Liver (tissue), 9 donors: ENCODE data around the gene SEC62. TPM values are rescaled to one million over a fixed set of nuclear protein-coding genes. Genes with fewer than 3 reads are reported as not detected.

Experiments used
- DNase-seq: peaks from one replicate; pipeline ENCODE4 v3.0.0-alpha.2; 2017; ENCODE audit warnings: low spot score
- H3K27ac ChIP-seq, 2 donors: one replicate each; pipeline ENCODE4 v1.7.0; 2013; ENCODE audit warnings: inconsistent platforms in 2 of 2, low read length in 2 of 2, control low read depth in 1 of 2, low read depth in 1 of 2, mild to moderate bottlenecking in 1 of 2
- H3K27me3 ChIP-seq, 4 donors: one replicate each; pipeline versions ENCODE4 v1.6.1 to v1.7.0; 2013; ENCODE audit warnings: low read length in 3 of 4, inconsistent platforms in 1 of 4, mild to moderate bottlenecking in 1 of 4, moderate library complexity in 1 of 4; ENCODE audit not compliant: control insufficient read depth in 4 of 4, insufficient read depth in 4 of 4
- H3K36me3 ChIP-seq, 4 donors: one replicate each; pipeline versions ENCODE4 v1.6.1 to v1.7.0; 2013; ENCODE audit warnings: low read length in 3 of 4, mild to moderate bottlenecking in 3 of 4, low read depth in 1 of 4, moderate library complexity in 1 of 4; ENCODE audit not compliant: control insufficient read depth in 4 of 4, insufficient read depth in 3 of 4
- H3K4me1 ChIP-seq, 4 donors: one replicate each; pipeline versions ENCODE4 v1.6.1 to v1.7.0; 2013; ENCODE audit warnings: low read length in 3 of 4, mild to moderate bottlenecking in 3 of 4, moderate library complexity in 1 of 4; ENCODE audit not compliant: control insufficient read depth in 4 of 4, insufficient read depth in 4 of 4
- H3K4me3 ChIP-seq, 3 donors: one replicate each; pipeline versions ENCODE4 v1.6.1 to v1.7.0; 2013; ENCODE audit warnings: low read length in 3 of 3, control low read depth in 1 of 3, low read depth in 1 of 3, mild to moderate bottlenecking in 1 of 3
- H3K9ac ChIP-seq, 2 donors: one replicate each; pipeline ENCODE4 v1.7.0; 2013; ENCODE audit warnings: low read length in 2 of 2, mild to moderate bottlenecking in 2 of 2, moderate library complexity in 2 of 2, control low read depth in 1 of 2, low read depth in 1 of 2
- H3K9me3 ChIP-seq, 4 donors: one replicate each; pipeline versions ENCODE4 v1.6.1 to v1.7.0; 2013; ENCODE audit warnings: low read length in 3 of 4; ENCODE audit not compliant: control insufficient read depth in 4 of 4
- CTCF ChIP-seq: fragments of 150-350 bp; IDR thresholded peaks from 2 replicates; pipeline ENCODE4 v1.5.1; 2017; ENCODE audit warnings: improper control_type of control experiment, low read depth, low read length; ENCODE audit not compliant: missing input control
- EGR1 ChIP-seq, 2 donors: IDR thresholded peaks; 2 replicates each; pipeline ENCODE4 v1.6.1; 2016 to 2018; ENCODE audit warnings: antibody characterized with exemption in 2 of 2, low read depth in 2 of 2
- FOXA1 ChIP-seq: IDR thresholded peaks from 2 replicates; pipeline ENCODE4 v1.6.1; 2016; ENCODE audit warnings: antibody characterized with exemption
- FOXA2 ChIP-seq: IDR thresholded peaks from 2 replicates; pipeline ENCODE4 v1.6.1; 2016; ENCODE audit warnings: antibody characterized with exemption
- GABPA ChIP-seq, 2 donors: IDR thresholded peaks in 1 of 2; conservative IDR thresholded peaks in 1 of 2; 2 replicates each; pipeline ENCODE4 v1.6.1; 2016; ENCODE audit warnings: antibody characterized with exemption in 2 of 2, mild to moderate bottlenecking in 1 of 2, moderate library complexity in 1 of 2
- HNF4A ChIP-seq, 2 donors: conservative IDR thresholded peaks; 2 replicates each; pipeline ENCODE4 v1.6.1; 2016; ENCODE audit warnings: antibody characterized with exemption in 2 of 2, mild to moderate bottlenecking in 2 of 2
- HNF4G ChIP-seq: IDR thresholded peaks from 2 replicates; pipeline ENCODE4 v1.6.1; 2016; ENCODE audit warnings: antibody characterized with exemption
- JUND ChIP-seq, 2 donors: IDR thresholded peaks; 2 replicates each; pipeline ENCODE4 v1.6.1; 2016; ENCODE audit warnings: antibody characterized with exemption in 2 of 2
- RAD21 ChIP-seq, 2 donors: IDR thresholded peaks; 2 replicates each; pipeline ENCODE4 v1.6.1; 2016; ENCODE audit warnings: antibody characterized with exemption in 2 of 2, mild to moderate bottlenecking in 2 of 2
- REST ChIP-seq: IDR thresholded peaks from 2 replicates; pipeline ENCODE4 v1.6.1; 2016; ENCODE audit warnings: antibody characterized with exemption, mild to moderate bottlenecking
- RXRA ChIP-seq, 2 donors: IDR thresholded peaks; 2 replicates each; pipeline ENCODE4 v1.6.1; 2017 to 2018; ENCODE audit warnings: antibody characterized with exemption in 2 of 2, mild to moderate bottlenecking in 1 of 2
- TAF1 ChIP-seq: conservative IDR thresholded peaks from 2 replicates; pipeline ENCODE4 v1.6.1; 2016; ENCODE audit warnings: antibody characterized with exemption, mild to moderate bottlenecking
- YY1 ChIP-seq: IDR thresholded peaks from 2 replicates; pipeline ENCODE4 v1.6.1; 2016; ENCODE audit warnings: antibody characterized with exemption, mild to moderate bottlenecking
- WGBS: extraction: QIAGEN DNeasy Blood & Tissue Kit; methylation state at CpG from one replicate; pipeline ENCODE4 v1.1.7; 2013; 5-methylcytosine and 5-hydroxymethylcytosine counted together
- polyA plus RNA-seq, 2 donors: library from polyadenylated mRNA; stranded (reverse) in 1 of 2; unstranded in 1 of 2; fragments of 200-250 nt in 1 of 2; fragments of >200 nt in 1 of 2; fragmentation: Nextera tagmentation in 1 of 2; extraction: Ambion mirVana in 1 of 2; gene quantifications; one replicate each; pipeline versions ENCODE4 v1.2.1 to v1.2.3, GENCODE V29; 2013 to 2015
- total RNA-seq, 2 donors: library from RNA; depleted of rRNA; stranded (reverse); fragments of >200 nt; gene quantifications; one replicate each; pipeline ENCODE4 v1.2.3, GENCODE V29; 2014
- TF ChIP-seq, protein P1 (sequence below): IDR thresholded peaks from 2 replicates; pipeline ENCODE4 v1.6.1; 2016; ENCODE audit warnings: antibody characterized with exemption
- TF ChIP-seq, protein P2 (sequence below): IDR thresholded peaks from 2 replicates; pipeline ENCODE4 v1.6.1; 2016; ENCODE audit warnings: antibody characterized with exemption
- donor health status: healthy.
- donor health status: healthy.
- donor health status: healthy.
- donor health status: healthy.
- donor health status: healthy.

SEC62 gene
- total and polyA plus RNA-seq, 4 donors: 40.1 to 200 (median 63.3) TPM

GRCh38 chr3:169930843-169931242 is 35.8 kb upstream of the SEC62 start (continued):
- TF ChIP-seq, protein P1, sequence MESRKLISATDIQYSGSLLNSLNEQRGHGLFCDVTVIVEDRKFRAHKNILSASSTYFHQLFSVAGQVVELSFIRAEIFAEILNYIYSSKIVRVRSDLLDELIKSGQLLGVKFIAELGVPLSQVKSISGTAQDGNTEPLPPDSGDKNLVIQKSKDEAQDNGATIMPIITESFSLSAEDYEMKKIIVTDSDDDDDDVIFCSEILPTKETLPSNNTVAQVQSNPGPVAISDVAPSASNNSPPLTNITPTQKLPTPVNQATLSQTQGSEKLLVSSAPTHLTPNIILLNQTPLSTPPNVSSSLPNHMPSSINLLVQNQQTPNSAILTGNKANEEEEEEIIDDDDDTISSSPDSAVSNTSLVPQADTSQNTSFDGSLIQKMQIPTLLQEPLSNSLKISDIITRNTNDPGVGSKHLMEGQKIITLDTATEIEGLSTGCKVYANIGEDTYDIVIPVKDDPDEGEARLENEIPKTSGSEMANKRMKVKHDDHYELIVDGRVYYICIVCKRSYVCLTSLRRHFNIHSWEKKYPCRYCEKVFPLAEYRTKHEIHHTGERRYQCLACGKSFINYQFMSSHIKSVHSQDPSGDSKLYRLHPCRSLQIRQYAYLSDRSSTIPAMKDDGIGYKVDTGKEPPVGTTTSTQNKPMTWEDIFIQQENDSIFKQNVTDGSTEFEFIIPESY: no peak
- TF ChIP-seq CTCF (no peak), RAD21 (IDR thresholded peaks at IDR 0.05) (no peak)

DNA sequence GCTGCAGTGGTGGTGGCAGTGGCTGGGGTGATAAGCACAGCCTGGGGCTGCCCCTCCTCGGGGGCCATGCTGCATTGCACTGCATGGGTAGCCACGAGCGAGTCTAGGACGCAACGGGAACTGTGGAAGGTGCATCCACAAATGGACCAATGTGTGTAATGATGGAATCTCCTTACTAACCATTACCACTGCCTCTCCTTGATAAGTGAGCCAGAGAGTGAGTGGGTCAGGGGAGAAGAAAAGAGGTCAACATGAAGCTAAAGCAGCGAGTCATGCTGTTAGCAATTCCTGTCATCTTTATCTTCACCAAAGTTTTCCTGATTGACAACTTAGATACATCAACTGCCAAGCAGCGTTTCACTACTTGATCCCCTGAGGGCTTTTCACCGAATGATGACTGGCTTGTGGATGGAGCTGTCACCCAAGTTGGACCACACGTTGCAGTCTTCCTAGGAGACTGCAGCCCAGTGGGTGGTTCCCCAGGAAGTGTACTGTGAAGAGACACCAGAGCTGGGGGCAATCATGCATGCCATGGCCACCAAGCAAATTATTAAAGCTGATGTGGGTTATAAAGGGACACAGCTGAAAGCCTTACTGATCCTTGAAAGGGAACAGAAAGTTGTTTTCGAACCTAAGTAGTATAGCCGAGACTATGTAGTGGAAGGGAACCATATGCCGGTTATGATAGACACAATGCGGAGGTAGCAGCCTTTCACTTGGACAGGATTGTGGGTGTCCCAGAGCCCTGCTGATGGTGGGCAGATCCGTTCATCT is 34.7 kb upstream of the SEC62 start:
- WGBS: 88% methylated on average over 14 of the region's 14 CpGs
- TF ChIP-seq, protein P2, sequence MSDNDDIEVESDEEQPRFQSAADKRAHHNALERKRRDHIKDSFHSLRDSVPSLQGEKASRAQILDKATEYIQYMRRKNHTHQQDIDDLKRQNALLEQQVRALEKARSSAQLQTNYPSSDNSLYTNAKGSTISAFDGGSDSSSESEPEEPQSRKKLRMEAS: no peak
- no peak for TF ChIP-seq HNF4G
- TF ChIP-seq TAF1: no peak
- no peak for TF ChIP-seq FOXA1
- TF ChIP-seq HNF4A (conservative IDR thresholded peaks at IDR 0.05): no peak
- TF ChIP-seq JUND (IDR thresholded peaks at IDR 0.05): no peak
- no peak for TF ChIP-seq EGR1 (IDR thresholded peaks at IDR 0.05; ENCODE audit: low read depth in 2 of 2)
- TF ChIP-seq YY1: no peak
- no peak for TF ChIP-seq GABPA (IDR thresholded peaks at IDR 0.05 in 1 of 2, conservative IDR thresholded peaks at IDR 0.05 in 1 of 2)
- no peak for TF ChIP-seq CTCF
- TF ChIP-seq RXRA (IDR thresholded peaks at IDR 0.05): no peak
- no peak for TF ChIP-seq REST
- TF ChIP-seq FOXA2: no peak
- Histone ChIP-seq H3K4me1 (no peaks in the 10 kb centered on the region), H3K4me3 (no peak overlapping the region), H3K9ac (no peak overlapping the region), H3K36me3 (no peaks in the 10 kb centered on the region), H3K27me3 (no peaks in the 10 kb centered on the region), H3K9me3 (no peaks in the 10 kb centered on the region), H3K27ac (no peak overlapping the region)
- DNase-seq: no peak
